ENCODE data around the gene CELF4.

CELF4 gene

DNA sequence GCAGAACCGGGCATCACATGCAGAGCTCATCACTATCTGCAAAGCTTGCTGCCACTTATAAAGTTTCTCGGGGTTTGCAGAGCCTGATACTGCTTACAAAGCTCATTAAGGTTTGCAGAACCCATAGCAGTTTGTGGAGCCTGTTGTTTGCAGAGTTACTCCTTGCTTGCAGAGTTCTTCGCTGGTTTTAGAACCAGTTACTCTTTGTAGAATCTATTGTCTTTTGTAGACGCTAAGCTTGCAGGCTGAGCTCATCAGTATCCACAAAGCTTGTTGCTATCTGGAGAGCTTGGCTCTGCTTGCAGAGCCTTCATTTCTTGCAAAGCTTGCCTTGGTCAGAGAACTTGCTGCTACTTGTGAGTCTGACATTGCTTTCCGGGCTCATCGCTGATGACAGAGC is 106.9 kb downstream of the CELF4 start:
- H3K4me3 ChIP-seq (ENCODE audit: low read depth, low read length), result no peak overlapping the region
- TF ChIP-seq, protein P1, sequence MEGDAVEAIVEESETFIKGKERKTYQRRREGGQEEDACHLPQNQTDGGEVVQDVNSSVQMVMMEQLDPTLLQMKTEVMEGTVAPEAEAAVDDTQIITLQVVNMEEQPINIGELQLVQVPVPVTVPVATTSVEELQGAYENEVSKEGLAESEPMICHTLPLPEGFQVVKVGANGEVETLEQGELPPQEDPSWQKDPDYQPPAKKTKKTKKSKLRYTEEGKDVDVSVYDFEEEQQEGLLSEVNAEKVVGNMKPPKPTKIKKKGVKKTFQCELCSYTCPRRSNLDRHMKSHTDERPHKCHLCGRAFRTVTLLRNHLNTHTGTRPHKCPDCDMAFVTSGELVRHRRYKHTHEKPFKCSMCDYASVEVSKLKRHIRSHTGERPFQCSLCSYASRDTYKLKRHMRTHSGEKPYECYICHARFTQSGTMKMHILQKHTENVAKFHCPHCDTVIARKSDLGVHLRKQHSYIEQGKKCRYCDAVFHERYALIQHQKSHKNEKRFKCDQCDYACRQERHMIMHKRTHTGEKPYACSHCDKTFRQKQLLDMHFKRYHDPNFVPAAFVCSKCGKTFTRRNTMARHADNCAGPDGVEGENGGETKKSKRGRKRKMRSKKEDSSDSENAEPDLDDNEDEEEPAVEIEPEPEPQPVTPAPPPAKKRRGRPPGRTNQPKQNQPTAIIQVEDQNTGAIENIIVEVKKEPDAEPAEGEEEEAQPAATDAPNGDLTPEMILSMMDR (IDR thresholded peaks at IDR 0.05; ENCODE audit: insufficient read depth, low read length, missing control alignments), result no peak
- no peak for DNase-seq (ENCODE audit: low read depth, low spot score)
- ChIA-PET CTCF (no interaction called here), POLR2A (no interaction called here)

- DNase-seq (ENCODE audit: low read depth, low spot score), result no peak
- ChIA-PET CTCF (interaction anchor here (1.6 kb wide), 1 partner anchor 73 kb away, joined by 4 read pairs; no protein-coding TSS in a partner anchor), POLR2A (no interaction called here)
- TF ChIP-seq, protein P1 (IDR thresholded peaks at IDR 0.05; ENCODE audit: insufficient read depth, low read length, missing control alignments), result no peak
- no peak overlapping the region for H3K4me3 ChIP-seq (ENCODE audit: low read depth, low read length)
Observed at GRCh38 chr18:37457753-37458152, 107.8 kb downstream of the CELF4 start.

- ChIA-PET CTCF (interaction anchor here (1.6 kb wide), 1 partner anchor 73 kb away, joined by 4 read pairs; no protein-coding TSS in a partner anchor), POLR2A (no interaction called here)
- H3K4me3 ChIP-seq (ENCODE audit: low read depth, low read length), result no peak overlapping the region
- DNase-seq (ENCODE audit: low read depth, low spot score), result no peak
- TF ChIP-seq, protein P1 (IDR thresholded peaks at IDR 0.05; ENCODE audit: insufficient read depth, low read length, missing control alignments), result no peak
Observed at GRCh38 chr18:37457341-37457740, 108.3 kb downstream of the CELF4 start.

DNA sequence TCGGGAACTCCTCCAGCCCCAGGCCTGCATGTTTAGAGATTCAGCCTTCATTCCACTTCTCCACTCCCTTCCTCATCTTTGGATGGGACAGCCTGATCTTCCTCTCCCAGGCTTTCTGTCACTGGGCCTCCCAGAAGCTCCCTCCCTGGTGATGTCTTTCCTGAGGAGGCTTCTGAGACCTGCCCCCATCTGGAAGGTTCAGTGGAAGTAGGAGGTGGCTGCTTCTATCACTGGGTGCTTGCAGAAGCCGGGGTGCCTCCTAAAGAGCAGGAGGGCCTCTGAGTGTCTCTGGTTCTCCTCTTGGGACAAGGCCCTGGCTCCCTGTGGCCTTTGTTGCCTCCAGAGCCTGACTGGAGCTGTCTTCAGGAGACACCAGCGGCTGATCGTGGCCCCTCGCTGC is 108.7 kb downstream of the CELF4 start:
- CTCF ChIA-PET, result interaction anchor here (1.6 kb wide), 1 partner anchor 72 kb away, joined by 4 read pairs; no protein-coding TSS in a partner anchor
- POLR2A ChIA-PET, result no interaction called here
- TF ChIP-seq, protein P1 (IDR thresholded peaks at IDR 0.05; ENCODE audit: insufficient read depth, low read length, missing control alignments), result no peak
- no peak for DNase-seq (ENCODE audit: low read depth, low spot score)
- H3K4me3 ChIP-seq (ENCODE audit: low read depth, low read length), result no peak overlapping the region

GRCh38 chr18:37456395-37456794 is 109.2 kb downstream of the CELF4 start:
- ChIA-PET CTCF (interaction anchor here (1.6 kb wide), 1 partner anchor 72 kb away, joined by 4 read pairs; no protein-coding TSS in a partner anchor), POLR2A (no interaction called here)
- DNase-seq (ENCODE audit: low read depth, low spot score), result no peak
- no peak overlapping the region for H3K4me3 ChIP-seq (ENCODE audit: low read depth, low read length)
- TF ChIP-seq, protein P1 (IDR thresholded peaks at IDR 0.05; ENCODE audit: insufficient read depth, low read length, missing control alignments), result no peak

GRCh38 chr18:37453752-37454151 is 111.8 kb downstream of the CELF4 start:
- CTCF ChIA-PET, result interaction anchor here (1.0 to 1.3 kb wide), 4 partner anchors 12 to 83 kb away, joined by 3 to 5 read pairs (median 3); no protein-coding TSS in a partner anchor
- POLR2A ChIA-PET, result interaction anchor here (1.1 kb wide), 1 partner anchor 61 kb away, joined by 3 read pairs; no protein-coding TSS in a partner anchor

More at GRCh38 chr18:37453752-37454151, 111.8 kb downstream of the CELF4 start:
- TF ChIP-seq, protein P1 (IDR thresholded peaks at IDR 0.05; ENCODE audit: insufficient read depth, low read length, missing control alignments), result no peak
- no peak for DNase-seq (ENCODE audit: low read depth, low spot score)
- H3K4me3 ChIP-seq (ENCODE audit: low read depth, low read length), result no peak overlapping the region

Measured in AG04449 (cell line).